Amniotic epithelial cell (primary cell): ENCODE data around the gene KRT31.
"Not testable (repeated sequence)": the region's sequence is repeated elsewhere in the genome, so short reads cannot be mapped to it uniquely, and the experiment has no call there.

Source experiments
- DNase-seq: peaks from one replicate; pipeline ENCODE4 v3.0.0-alpha.2; 2010; ENCODE audit warnings: low read depth

The KRT31 gene

GRCh38 chr17:41417576-41418015 is 20.2 kb upstream of the KRT31 start:
- no peak for DNase-seq

GRCh38 chr17:41417127-41417526 is 19.7 kb upstream of the KRT31 start:
- no peak for DNase-seq

DNA sequence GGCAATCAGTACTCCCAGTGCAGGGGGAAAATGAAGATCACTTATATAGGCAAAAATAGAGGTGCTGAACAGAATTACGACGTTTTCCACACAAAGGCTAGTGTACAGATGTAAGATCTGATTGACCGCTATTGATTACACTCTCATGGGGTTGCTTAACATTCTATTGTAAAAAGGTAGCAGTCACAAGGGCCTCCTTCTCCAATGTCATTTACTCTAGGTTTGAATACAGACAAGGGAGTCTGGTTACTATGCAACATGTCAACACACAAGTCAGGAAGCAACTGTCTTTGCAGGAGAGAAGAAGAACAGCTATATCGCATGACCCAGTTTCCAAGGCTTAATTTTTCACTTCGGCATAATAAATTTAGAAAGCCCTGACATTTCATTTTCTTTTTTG is 19.1 kb upstream of the KRT31 start:
- peak; percentile 34 for DNase-seq

DNA sequence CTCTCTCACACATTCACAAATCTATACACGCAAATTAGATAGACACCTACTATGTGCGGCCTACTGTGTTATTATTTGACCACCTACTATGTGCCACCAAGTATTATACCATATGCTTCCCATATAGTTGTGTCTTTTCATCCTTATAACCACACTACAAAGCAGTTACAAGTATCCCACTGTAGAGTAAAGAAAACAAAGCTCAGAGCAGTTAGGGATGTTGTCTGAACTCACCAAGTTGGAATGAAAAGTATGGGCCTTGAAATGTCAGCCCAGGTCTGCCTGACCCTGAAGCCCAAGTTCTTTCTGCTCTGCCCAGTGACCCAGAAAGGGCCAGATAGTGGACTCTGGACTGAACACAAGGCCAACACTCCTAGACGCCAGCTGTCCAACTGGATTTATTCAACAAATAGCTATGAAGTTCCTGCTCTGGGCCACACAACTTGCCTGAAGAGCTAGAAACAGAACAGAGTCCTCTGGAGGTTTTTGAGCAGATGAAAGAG is 18.5 kb upstream of the KRT31 start:
- peak; percentile 88 for DNase-seq

DNA sequence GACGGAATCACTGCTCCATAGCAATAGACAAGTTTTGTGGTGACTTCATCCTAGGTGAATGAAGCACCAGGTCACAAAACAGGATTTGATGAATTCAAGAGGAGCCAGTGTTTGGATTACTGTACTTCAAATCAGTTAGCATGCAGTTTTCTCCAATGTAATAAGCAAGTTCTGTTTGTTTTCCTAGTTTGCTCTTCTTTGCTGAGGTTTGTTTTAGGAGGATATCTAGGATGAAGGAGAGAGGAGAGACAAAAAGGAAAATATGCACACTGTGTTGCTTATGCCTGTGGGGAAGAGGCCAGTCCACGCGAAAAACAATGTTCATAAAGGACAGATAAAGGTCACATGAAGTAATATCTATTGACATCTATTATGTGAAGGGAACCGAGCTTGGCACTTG is 18.0 kb upstream of the KRT31 start:
- no peak for DNase-seq

GRCh38 chr17:41413982-41414381 is 16.6 kb upstream of the KRT31 start:
- DNase-seq = no peak

GRCh38 chr17:41413353-41413957 is 16.0 kb upstream of the KRT31 start:
- DNase-seq = peak; percentile 22

DNA sequence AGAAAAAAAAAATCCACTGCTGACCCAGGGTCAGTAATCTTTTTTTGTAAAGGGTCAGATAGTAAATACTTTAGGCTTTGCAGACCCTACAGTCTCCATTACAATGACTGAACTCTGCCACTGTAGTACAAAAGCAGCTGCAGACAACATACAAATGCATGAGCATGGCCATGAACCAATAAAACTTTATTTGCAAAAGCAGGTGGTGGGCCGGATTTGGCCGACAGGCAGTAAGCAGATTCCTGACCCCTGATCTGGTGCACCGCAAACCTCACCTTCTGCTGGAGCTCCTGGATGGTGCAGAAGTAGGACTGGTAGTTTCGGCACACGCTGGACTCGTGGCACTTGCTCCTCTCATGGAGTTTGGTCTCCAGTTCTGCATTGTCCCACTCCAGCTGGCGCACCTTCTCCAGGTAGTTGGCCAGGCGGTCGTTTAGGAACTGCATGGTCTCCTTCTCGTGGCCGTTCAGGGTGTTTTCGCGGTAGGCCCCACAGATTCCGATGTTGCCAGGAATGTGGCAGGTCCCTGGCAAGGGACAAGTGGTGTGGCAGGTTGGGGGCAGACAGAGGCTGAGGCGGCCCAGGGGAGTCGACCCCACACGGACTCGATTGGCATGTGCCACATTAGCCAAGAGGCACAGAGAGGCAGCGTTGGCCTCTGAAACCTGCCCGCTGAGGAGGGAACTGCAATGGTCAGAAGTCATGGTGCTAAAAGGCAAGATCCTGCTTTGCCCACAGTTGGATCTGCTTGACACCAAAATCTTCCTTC is 13.8 kb upstream of the KRT31 start:
- no peak for DNase-seq

DNA sequence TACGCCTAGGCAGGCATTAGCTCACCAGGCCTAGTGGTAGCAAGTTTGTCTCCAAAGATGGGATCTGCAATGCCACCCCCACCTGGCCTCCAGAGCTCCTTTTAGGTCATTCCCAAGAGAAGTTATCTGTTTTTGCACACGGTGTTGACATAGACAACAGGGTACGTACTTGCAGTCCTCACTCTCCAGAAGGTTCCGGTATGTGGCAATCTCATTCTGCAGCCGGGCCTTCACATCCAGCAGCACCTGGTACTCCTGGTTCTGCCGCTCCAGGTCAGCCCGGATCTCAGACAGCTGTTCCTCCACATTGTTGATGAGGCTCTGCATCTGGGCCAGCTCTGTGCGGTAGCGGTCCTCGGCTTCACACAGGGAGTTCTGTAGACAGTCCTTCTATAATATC is 9.8 kb upstream of the KRT31 start:
- no peak for DNase-seq

DNA sequence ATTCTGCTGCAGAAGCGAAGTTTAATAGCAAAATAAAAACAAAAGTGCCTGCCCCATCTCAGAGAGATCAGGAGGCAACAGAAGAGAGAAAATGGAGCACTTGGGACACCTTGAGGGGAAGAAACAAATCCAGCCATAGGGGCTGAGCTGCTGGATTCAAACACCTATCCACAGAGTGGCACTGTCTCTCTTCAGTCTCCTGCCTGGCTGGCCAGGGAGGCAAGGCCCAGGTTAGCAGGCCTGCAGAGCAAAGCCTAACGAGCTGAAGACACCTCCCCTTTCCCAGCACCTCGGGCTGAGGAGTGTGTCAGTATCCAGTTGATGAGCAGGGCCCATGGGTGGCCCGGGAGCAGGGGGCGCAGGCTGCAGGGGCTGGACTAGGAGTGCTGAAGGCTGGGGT is 8.8 kb upstream of the KRT31 start:
- peak; percentile 21 for DNase-seq

GRCh38 chr17:41404024-41404671 is 6.7 kb upstream of the KRT31 start:
- peak; percentile 95 for DNase-seq

- DNase-seq = no peak
Observed at GRCh38 chr17:41403404-41404023, 6.1 kb upstream of the KRT31 start.

DNA sequence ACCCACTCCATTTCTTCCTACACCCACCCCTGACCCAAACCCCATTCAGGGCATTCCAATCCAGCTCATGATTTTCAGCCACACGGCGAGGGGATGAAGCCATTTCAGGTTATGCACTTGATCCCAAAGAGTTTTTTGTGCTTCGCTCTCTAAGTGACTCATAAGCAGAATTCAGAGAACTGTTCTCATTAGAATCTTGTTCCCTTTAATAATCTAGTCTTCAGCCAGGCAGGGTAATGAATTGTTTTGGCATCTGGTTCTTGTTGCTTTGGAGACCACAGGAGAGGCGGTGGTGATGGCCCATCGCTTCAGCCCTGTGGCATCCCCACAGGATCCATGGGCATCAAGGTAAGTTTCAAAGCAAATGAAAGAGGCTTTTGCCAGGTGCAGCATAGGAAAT is 4.8 kb upstream of the KRT31 start:
- DNase-seq = no peak

DNA sequence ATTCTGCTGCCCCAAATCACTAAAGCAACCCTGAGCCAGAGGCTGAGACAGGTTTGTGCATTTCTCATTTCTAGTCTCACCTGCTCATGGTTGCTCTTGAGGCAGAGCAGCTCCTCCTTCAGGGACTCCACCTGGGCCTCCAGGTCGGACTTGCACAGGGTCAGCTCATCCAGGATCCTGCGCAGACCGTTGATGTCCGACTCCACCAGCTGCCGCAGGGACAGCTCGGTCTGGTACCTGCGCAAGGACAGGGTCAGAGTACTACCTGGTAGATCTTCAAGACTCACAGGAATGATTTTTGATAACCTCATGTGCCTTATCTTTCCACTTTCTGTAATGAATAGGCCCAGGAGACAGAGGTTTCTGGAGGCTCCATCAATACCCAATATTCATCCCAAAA is 1.1 kb downstream of the KRT31 start:
- DNase-seq = no peak

DNA sequence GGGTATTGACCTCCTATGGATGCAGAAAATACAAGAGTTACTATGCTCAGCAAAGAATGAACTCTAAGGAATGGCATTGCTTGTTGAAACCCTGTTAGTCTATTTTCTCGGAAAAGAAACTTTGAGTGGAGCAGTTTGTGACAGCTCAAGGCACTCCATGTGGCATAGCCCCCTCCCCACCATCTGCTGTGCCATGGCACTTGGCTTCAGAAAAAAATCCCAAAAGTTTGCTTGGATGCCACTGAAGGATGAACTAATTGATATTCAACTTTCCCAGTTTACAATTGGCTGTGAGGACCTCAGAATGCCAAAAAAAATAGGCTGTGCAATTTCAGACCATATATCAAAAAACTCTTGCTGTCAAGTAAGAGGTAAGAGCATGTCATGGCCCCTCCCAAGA is 1.8 kb downstream of the KRT31 start:
- no peak for DNase-seq

- DNase-seq = not testable (repeated sequence)
Observed at GRCh38 chr17:41395044-41395443, 2.4 kb downstream of the KRT31 start.

GRCh38 chr17:41394254-41394996 is 3.0 kb downstream of the KRT31 start:
- DNase-seq = no peak

DNA sequence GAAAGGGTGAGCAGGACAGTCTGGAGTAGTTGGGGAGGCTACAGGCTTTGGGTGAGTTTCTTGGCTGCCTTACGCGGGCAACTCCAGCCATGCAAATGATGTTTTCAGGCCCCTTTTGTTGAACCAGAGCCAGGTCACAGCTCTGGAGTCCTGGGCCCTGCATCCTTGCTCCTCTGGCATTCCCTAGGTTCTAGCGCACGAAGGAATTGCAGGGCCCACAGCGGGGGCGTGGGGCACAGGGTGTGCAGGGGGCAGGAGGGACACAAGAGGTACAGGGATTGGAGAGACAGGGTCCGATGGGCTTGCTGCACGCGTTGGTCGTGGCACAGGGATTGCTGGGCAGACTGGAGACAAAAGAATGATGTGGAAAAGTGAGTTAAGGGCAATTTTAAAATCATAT is 3.6 kb downstream of the KRT31 start:
- no peak for DNase-seq

GRCh38 chr17:41393294-41393693 is 4.1 kb downstream of the KRT31 start:
- DNase-seq = no peak

DNA sequence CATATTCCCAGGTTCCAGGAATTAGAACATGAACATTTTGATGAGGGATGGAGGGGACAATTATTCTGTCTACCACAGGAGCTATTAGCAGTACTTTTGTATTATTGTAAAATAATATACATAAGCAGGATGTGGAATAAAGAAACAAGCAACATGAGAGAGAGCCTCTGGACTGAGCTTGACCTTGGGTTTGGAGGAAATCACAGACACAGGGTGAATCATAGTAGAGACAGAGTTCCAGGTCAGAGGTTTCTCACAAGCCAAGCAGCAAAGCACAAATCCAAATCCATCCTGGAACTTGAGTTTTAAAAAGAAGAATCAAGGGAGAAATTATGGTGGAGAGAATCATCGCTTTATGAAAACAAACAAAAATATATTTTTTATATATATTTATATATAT is 5.1 kb downstream of the KRT31 start:
- DNase-seq = peak; percentile 74

DNA sequence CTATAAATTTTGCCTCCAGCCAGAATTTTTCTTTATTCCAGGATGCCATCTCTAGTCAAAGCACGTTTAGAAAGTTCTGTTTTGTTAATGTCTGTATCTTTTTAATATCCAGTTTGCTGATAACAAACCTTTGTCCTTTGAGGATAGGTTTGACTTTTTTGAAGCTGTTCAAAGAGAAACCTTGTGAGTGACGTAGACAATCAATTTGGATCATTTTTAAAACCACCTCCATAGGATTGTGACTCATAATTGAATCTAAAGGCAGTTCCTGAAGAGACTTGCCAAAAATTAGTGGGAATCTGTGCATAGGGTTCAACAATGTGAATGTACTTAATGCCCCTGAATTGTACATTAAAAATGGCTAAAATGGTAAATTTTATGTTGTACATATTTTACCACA is 5.9 kb downstream of the KRT31 start:
- no peak for DNase-seq

DNA sequence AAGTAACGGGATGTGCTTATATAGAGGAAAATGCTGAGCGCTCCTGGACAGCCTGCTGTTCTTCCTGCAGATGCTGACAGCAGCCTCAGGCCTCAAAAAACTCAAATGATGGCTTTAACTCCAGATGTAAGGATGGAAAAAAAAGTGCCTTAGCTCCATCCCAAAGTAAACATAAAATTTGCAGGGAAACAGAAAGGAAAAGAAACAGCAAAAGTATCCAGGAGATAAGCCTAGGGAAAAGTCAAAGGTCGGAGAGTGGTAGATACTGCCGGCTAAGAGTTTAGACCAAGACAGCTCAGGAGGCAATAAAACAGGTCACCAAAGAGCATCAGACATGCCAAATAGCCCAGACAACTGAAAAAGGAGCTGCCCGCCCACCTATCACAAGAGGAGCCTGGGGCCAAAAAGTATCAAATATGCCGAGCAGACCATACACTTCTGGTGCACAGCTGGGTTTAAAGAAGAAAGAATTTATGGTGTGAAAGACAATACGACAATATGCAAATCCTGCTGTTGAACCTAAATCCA is 6.9 kb downstream of the KRT31 start:
- DNase-seq = no peak
